H1 (cell line): ENCODE measurements around the gene TBC1D2B. TPM values are rescaled to one million over a fixed set of nuclear protein-coding genes. Genes with fewer than 3 reads are reported as not detected.

Experiments used
- CTCF ChIA-PET: fragments of 300-600 bp; sonication (Branson Sonifier 250); formaldehyde crosslinking; loops from one replicate; lab custom pipeline; 2021; ENCODE audit not compliant: partially characterized antibody; lab: Charles Lee
- POLR2A ChIA-PET: fragments of 300-600 bp; sonication (Branson Sonifier 250); formaldehyde crosslinking; loops from one replicate; lab custom pipeline; 2021; ENCODE audit warnings: inconsistent platforms; ENCODE audit not compliant: partially characterized antibody; lab: Charles Lee
- DNase-seq, 2 experiments: peaks; one replicate each; pipeline versions ENCODE4 v3.0.0 to v3.0.0-alpha.2; 2010 to 2022; ENCODE audit warnings: low spot score in 2 of 2, low read depth in 1 of 2, mixed read lengths in 1 of 2
- FAIRE-seq: peaks from 2 replicates; lab custom pipeline; 2011; peaks lifted over from hg19 to GRCh38; lab: Jason Lieb, UNC
- H2AFZ ChIP-seq: 2 replicates; pipeline ENCODE4 v1.8.1; 2012; ENCODE audit warnings: low read length, inconsistent platforms
- H2AK5ac ChIP-seq: 2 replicates; pipeline ENCODE4 v1.6.1; 2013; ENCODE audit warnings: low read depth, low read length
- H2BK120ac ChIP-seq: replicated peaks from 2 replicates; pipeline ENCODE3; 2013; ENCODE audit warnings: low read depth, low read length, inconsistent platforms
- H2BK12ac ChIP-seq: 2 replicates; pipeline ENCODE4 v1.6.1; 2013; ENCODE audit warnings: low read depth, low read length
- H2BK15ac ChIP-seq: 2 replicates; pipeline ENCODE4 v1.6.1; 2013; ENCODE audit warnings: low read length
- H2BK20ac ChIP-seq: 2 replicates; pipeline ENCODE4 v1.6.1; 2013; ENCODE audit warnings: low read length
- H2BK5ac ChIP-seq: 2 replicates; pipeline ENCODE4 v1.6.1; 2013; ENCODE audit warnings: low read depth, low read length
- H3K14ac ChIP-seq: 2 replicates; pipeline ENCODE4 v1.6.1; 2013; ENCODE audit warnings: inconsistent platforms; ENCODE audit not compliant: insufficient read length
- H3K18ac ChIP-seq: 2 replicates; pipeline ENCODE4 v1.6.1; 2013; ENCODE audit warnings: low read length; ENCODE audit errors: extremely low read depth
- H3K23ac ChIP-seq: 2 replicates; pipeline ENCODE4 v1.6.1; 2013; ENCODE audit warnings: inconsistent platforms; ENCODE audit not compliant: insufficient read length
- H3K23me2 ChIP-seq: 2 replicates; pipeline ENCODE4 v1.6.1; 2013; ENCODE audit warnings: low read depth, low read length
- H3K27ac ChIP-seq: 2 replicates; pipeline ENCODE4 v1.6.1; 2011; ENCODE audit warnings: low read depth, low read length, inconsistent platforms
- H3K27me3 ChIP-seq, 4 experiments: replicated peaks in 1 of 4; 1 replicate in 1 of 4; 2 replicates in 3 of 4; pipeline versions ENCODE4 v1.6.1 to v1.8.1; 2011 to 2013; ENCODE audit warnings: low read length in 3 of 4, mild to moderate bottlenecking in 3 of 4, inconsistent platforms in 2 of 4, mixed read lengths in 2 of 4, moderate library complexity in 1 of 4; ENCODE audit not compliant: control insufficient read depth in 3 of 4, insufficient read depth in 3 of 4; ENCODE audit errors: extremely low read depth in 1 of 4
- H3K36me3 ChIP-seq, 4 experiments: 2 replicates each; pipeline versions ENCODE4 v1.6.1 to v1.8.1; 2011 to 2013; ENCODE audit warnings: mild to moderate bottlenecking in 4 of 4, low read length in 3 of 4, moderate library complexity in 2 of 4, control low read depth in 1 of 4, inconsistent platforms in 1 of 4; ENCODE audit not compliant: insufficient read depth in 4 of 4, control insufficient read depth in 2 of 4
- H3K4ac ChIP-seq: replicated peaks from 2 replicates; pipeline ENCODE3; 2013; ENCODE audit warnings: low read length, low read depth, mixed read lengths, inconsistent platforms; ENCODE audit not compliant: insufficient read length
- H3K4me1 ChIP-seq, 4 experiments: replicated peaks in 1 of 4; 1 replicate in 1 of 4; 2 replicates in 3 of 4; pipeline versions ENCODE4 v1.6.1 to v1.8.1; 2011 to 2013; ENCODE audit warnings: low read length in 3 of 4, inconsistent platforms in 2 of 4, mixed read lengths in 1 of 4; ENCODE audit not compliant: insufficient read depth in 4 of 4, control insufficient read depth in 3 of 4
- H3K4me2 ChIP-seq, 2 experiments: 2 replicates each; pipeline versions ENCODE4 v1.6.1 to v1.8.1; 2011 to 2013; ENCODE audit warnings: low read depth in 2 of 2, low read length in 2 of 2, control low read depth in 1 of 2, inconsistent platforms in 1 of 2, mild to moderate bottlenecking in 1 of 2; ENCODE audit not compliant: insufficient read depth in 1 of 2
- H3K4me3 ChIP-seq, 4 experiments: fragments of 200-600, 300-600 bp in 1 of 4; sonication (generic), shearing (Covaris generic), sonication (Bioruptor Twin) in 1 of 4; 2 replicates each; pipeline versions ENCODE4 v1.5.1 to v1.8.1; 2011 to 2016; ENCODE audit warnings: low read length in 4 of 4, low read depth in 3 of 4, control low read depth in 2 of 4, inconsistent platforms in 2 of 4, mild to moderate bottlenecking in 2 of 4, mixed read lengths in 1 of 4, moderate library complexity in 1 of 4; ENCODE audit not compliant: insufficient read depth in 2 of 4; ENCODE audit errors: extremely low read depth in 1 of 4
- H3K56ac ChIP-seq: replicated peaks from 2 replicates; pipeline ENCODE3; 2013; ENCODE audit warnings: low read depth, mild to moderate bottlenecking, mixed read lengths, low read length, inconsistent platforms; ENCODE audit not compliant: insufficient read length
- H3K79me1 ChIP-seq: 2 replicates; pipeline ENCODE4 v1.6.1; 2013; ENCODE audit warnings: low read depth, low read length, control low read depth
- H3K79me2 ChIP-seq, 2 experiments: 2 replicates each; pipeline versions ENCODE4 v1.6.1 to v1.8.1; 2012 to 2013; ENCODE audit warnings: low read length in 2 of 2, mild to moderate bottlenecking in 2 of 2, inconsistent platforms in 1 of 2; ENCODE audit not compliant: insufficient read depth in 2 of 2, control insufficient read depth in 1 of 2
- H3K9ac ChIP-seq, 4 experiments: replicated peaks in 1 of 4; 1 replicate in 1 of 4; 2 replicates in 3 of 4; pipeline versions ENCODE4 v1.6.1 to v1.8.1; 2011 to 2013; ENCODE audit warnings: low read depth in 3 of 4, low read length in 3 of 4, control low read depth in 2 of 4, mild to moderate bottlenecking in 2 of 4, moderate library complexity in 2 of 4, inconsistent platforms in 1 of 4; ENCODE audit errors: extremely low read depth in 1 of 4
- H3K9me3 ChIP-seq, 2 experiments: 2 replicates each; pipeline versions ENCODE4 v1.6.1 to v1.8.1; 2012 to 2013; ENCODE audit warnings: mild to moderate bottlenecking in 2 of 2, moderate library complexity in 2 of 2, control low read depth in 1 of 2, inconsistent platforms in 1 of 2, low read depth in 1 of 2, low read length in 1 of 2, mixed read lengths in 1 of 2; ENCODE audit not compliant: insufficient read depth in 2 of 2
- H4K20me1 ChIP-seq, 2 experiments: replicated peaks in 1 of 2; 2 replicates each; pipeline versions ENCODE3 to v1.8.1; 2011 to 2013; ENCODE audit warnings: inconsistent platforms in 2 of 2, low read length in 2 of 2, mild to moderate bottlenecking in 1 of 2; ENCODE audit not compliant: insufficient read depth in 2 of 2, control insufficient read depth in 1 of 2
- H4K5ac ChIP-seq: 2 replicates; pipeline ENCODE4 v1.6.1; 2013; ENCODE audit warnings: low read length, low read depth, mixed read lengths, inconsistent platforms; ENCODE audit not compliant: insufficient read length
- H4K8ac ChIP-seq: 2 replicates; pipeline ENCODE4 v1.8.0; 2013; ENCODE audit warnings: mild to moderate bottlenecking, moderate library complexity, low read length, inconsistent platforms; ENCODE audit not compliant: insufficient read depth; ENCODE audit errors: extremely low read depth
- H4K91ac ChIP-seq: replicated peaks from 2 replicates; pipeline ENCODE3; 2013; ENCODE audit warnings: low read length, mixed read lengths, inconsistent platforms; ENCODE audit not compliant: insufficient read length
- KDM4A ChIP-seq: IDR thresholded peaks from one replicate; pipeline ENCODE4 v1.7.1; 2012; ENCODE audit warnings: low read depth, mild to moderate bottlenecking, moderate library complexity, low read length, inconsistent platforms; ENCODE audit not compliant: severe bottlenecking
- RFX5 ChIP-seq: IDR thresholded peaks from 2 replicates; pipeline ENCODE4 v1.6.1; 2011; ENCODE audit warnings: low read depth, low read length, improper control_type of control experiment, borderline replicate concordance
- SP2 ChIP-seq: IDR thresholded peaks from 2 replicates; pipeline ENCODE4 v1.6.1; 2012; ENCODE audit warnings: mild to moderate bottlenecking, low read length, inconsistent platforms
- TCF12 ChIP-seq: IDR thresholded peaks from 2 replicates; pipeline ENCODE4 v1.6.1; 2011; ENCODE audit warnings: low read depth, mild to moderate bottlenecking, low read length
- YY1 ChIP-seq: IDR thresholded peaks from 2 replicates; pipeline ENCODE4 v1.6.1; 2011; ENCODE audit warnings: low read depth, mild to moderate bottlenecking, low read length
- WGBS, 2 experiments: shearing (Covaris generic) in 1 of 2; methylation state at CpG; one replicate each; pipeline versions ENCODE4 v1.1.6 to v1.1.7; 2013 to 2015; ENCODE audit warnings: low lambda C conversion rate in 2 of 2, mixed read lengths in 2 of 2, inconsistent platforms in 1 of 2, low coverage in 1 of 2, missing lambda C conversion rate in 1 of 2; ENCODE audit not compliant: insufficient replicate concordance in 2 of 2, insufficient coverage in 1 of 2, insufficient read length in 1 of 2; ENCODE audit errors: extremely low coverage in 1 of 2, missing lambda C conversion rate in 1 of 2; 5-methylcytosine and 5-hydroxymethylcytosine counted together
- polyA plus RNA-seq, 7 experiments: library from polyadenylated mRNA; depleted of rRNA in 3 of 7; stranded (reverse) in 5 of 7; unstranded in 2 of 7; fragments of >200 nt in 5 of 7; fragments of 200-250 nt in 2 of 7; gene quantifications; 1 replicate in 5 of 7; 2 replicates in 1 of 7; 4 replicates in 1 of 7; pipeline versions ENCODE4 v1.2.1 to v1.2.3, GENCODE V29; 2011 to 2013; ENCODE audit warnings: missing spikeins in 2 of 7, mixed read lengths in 2 of 7
- total RNA-seq: library from RNA; stranded (reverse); fragmentation: NEBNext Ultra II Directional; extraction: Animal tissue kit (Norgen Biotek cat#: 25700); gene quantifications from 2 replicates; pipeline ENCODE4 v1.2.1, GENCODE V29; 2021

TBC1D2B gene
- total and polyA plus RNA-seq, 2 of the 8 experiments (the other 6 are each of a cell fraction or from before 2014, with no cell fraction given), result 11.9 to 19.5 TPM

DNA sequence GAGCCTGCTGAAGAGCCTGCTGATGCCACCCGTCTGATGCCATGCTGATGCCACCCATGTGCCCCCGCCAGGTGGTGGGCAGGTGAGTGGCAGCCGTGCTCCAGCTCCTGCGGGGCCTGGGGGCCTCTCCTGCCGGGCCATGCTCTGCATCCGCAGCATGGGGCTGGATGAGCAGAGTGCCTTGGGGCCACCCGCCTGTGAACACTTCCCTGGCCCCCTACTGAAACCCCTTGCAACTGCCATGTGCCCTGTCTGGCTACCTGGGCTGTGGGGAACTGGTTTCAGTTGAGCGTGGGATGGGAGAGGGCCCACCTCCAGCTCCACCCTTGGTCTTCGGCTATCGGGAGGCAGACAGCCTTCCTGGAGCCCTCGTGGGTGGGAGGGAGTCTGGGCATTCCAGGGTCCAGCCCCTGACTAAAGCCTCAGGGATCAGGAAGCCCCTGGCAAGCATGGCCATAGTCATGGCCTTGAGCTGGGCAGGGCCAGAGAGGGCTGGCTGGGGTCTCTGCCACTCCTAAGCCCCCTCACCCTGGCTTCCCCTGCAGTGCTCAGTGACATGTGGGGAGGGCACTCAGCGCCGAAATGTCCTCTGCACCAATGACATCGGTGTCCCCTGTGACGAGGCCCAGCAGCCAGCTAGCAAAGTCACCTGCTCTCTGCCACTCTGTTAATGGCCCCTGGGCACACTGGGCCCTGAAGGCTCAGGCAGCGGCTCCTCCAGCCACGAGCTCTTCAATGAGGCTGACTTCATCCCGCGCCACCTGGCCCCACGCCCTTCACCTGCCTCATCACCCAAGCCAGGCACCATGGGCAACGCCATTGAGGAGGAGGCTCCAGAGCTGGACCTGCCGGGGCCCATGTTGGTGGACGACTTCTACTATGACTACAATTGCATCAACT is 92.2 kb downstream of the TBC1D2B start:
- H3K4me3 ChIP-seq, result no peak overlapping the region
- H2BK120ac ChIP-seq, result no peak overlapping the region
- H3K56ac ChIP-seq, result no peak overlapping the region
- H3K9ac ChIP-seq, result no peak overlapping the region
- no peak overlapping the region for H2BK20ac ChIP-seq
- no peak overlapping the region for H4K5ac ChIP-seq
- POLR2A ChIA-PET, result no interaction called here
- WGBS, 2 experiments, result 89% methylated on average over 13 of the region's 23 CpGs; no CpG with 5 or more reads in 1 of the 2 experiments
- no peak overlapping the region for H2BK15ac ChIP-seq
- H3K14ac ChIP-seq, result no peak overlapping the region
- no peak overlapping the region for H3K23ac ChIP-seq
- CTCF ChIA-PET, result interaction anchor here (0.6 to 6.7 kb wide), 8 partner anchors 15 to 527 kb away, joined by 4 to 53 read pairs (median 8); no protein-coding TSS in a partner anchor
- no peaks in the 10 kb centered on the region for H3K9me3 ChIP-seq
- H3K27ac ChIP-seq, result no peak overlapping the region
- H3K4me1 ChIP-seq, result peaks cover 0 to 17% (median 11%) of the 10 kb centered on the region in 4 experiments; a peak in 6 of 7 replicates
- H3K36me3 ChIP-seq, result no peaks in the 10 kb centered on the region
- no peak overlapping the region for H2AK5ac ChIP-seq
- H3K18ac ChIP-seq, result no peak overlapping the region; the same call in 1 of the 2 replicates
- no peaks in the 10 kb centered on the region for H4K20me1 ChIP-seq
- H2BK5ac ChIP-seq, result no peak overlapping the region
- H2AFZ ChIP-seq, result no peak overlapping the region
- H3K4ac ChIP-seq, result no peak overlapping the region
- H3K79me2 ChIP-seq, result no peaks in the 10 kb centered on the region
- no peak overlapping the region for H4K91ac ChIP-seq
- H3K27me3 ChIP-seq, result no peaks in the 10 kb centered on the region
- H3K79me1 ChIP-seq, result no peaks in the 10 kb centered on the region
- H3K4me2 ChIP-seq, result no peak overlapping the region
- H4K8ac ChIP-seq, result no peak overlapping the region
- FAIRE-seq (no peak), DNase-seq (no peak)
- 0 out of 2 replicates have a peak overlapping the region, but pooled peaks have one; percentile 39 for H2BK12ac ChIP-seq
- no peaks in the 10 kb centered on the region for H3K23me2 ChIP-seq
- TF ChIP-seq KDM4A (no peak), TCF12 (no peak), YY1 (no peak), SP2 (no peak), RFX5 (no peak)
